A673 (cell line): ENCODE data around the gene DHRSX. TPM values are rescaled to one million over a fixed set of nuclear protein-coding genes. Genes with fewer than 3 reads are reported as not detected.

Experiments
- BruUV-seq: library from RNA; stranded (reverse); fragments of 400-500 nt; replicated peaks from 2 replicates; lab custom pipeline; 2021; lab: Mats Ljungman, UMichigan
- CTCF ChIA-PET: fragments of 300-600 bp; sonication (Branson Sonifier 250); formaldehyde crosslinking; loops from one replicate; lab custom pipeline; 2022; ENCODE audit warnings: antibody characterized with exemption; lab: Charles Lee
- POLR2A ChIA-PET: fragments of 300-600 bp; sonication (Branson Sonifier 250); formaldehyde crosslinking; loops from one replicate; lab custom pipeline; 2022; ENCODE audit warnings: antibody characterized with exemption; ENCODE audit not compliant: low non-redundant PET; lab: Charles Lee
- DNase-seq: peaks from one replicate; pipeline ENCODE4 v3.0.0-alpha.2; 2015; ENCODE audit warnings: low spot score
- H3K27ac ChIP-seq: fragments of 200-600 bp; sonication (generic); 2 replicates; pipeline ENCODE4 v1.5.1; 2016; ENCODE audit warnings: mixed run types, low read depth, mild to moderate bottlenecking, mixed read lengths, antibody characterized with exemption, low read length; ENCODE audit not compliant: poor library complexity, severe bottlenecking
- H3K27me3 ChIP-seq: fragments of 200-600 bp; sonication (generic); replicated peaks from 2 replicates; pipeline ENCODE4 v1.6.1; 2017; ENCODE audit warnings: mixed run types, low read depth, mild to moderate bottlenecking, mixed read lengths, antibody characterized with exemption, low read length; ENCODE audit not compliant: insufficient read depth, poor library complexity
- H3K36me3 ChIP-seq: fragments of 200-600 bp; sonication (generic); 2 replicates; pipeline ENCODE4 v1.6.1; 2016; ENCODE audit warnings: mixed run types, mild to moderate bottlenecking, mixed read lengths, antibody characterized with exemption, low read length; ENCODE audit not compliant: insufficient read depth, poor library complexity, severe bottlenecking
- H3K4me1 ChIP-seq: fragments of 200-600 bp; sonication (generic); 2 replicates; pipeline ENCODE4 v1.6.1; 2017; ENCODE audit warnings: mixed run types, mild to moderate bottlenecking, mixed read lengths, antibody characterized with exemption, low read length; ENCODE audit not compliant: insufficient read depth, poor library complexity, severe bottlenecking
- H3K4me3 ChIP-seq: fragments of 200-600 bp; sonication (generic); 2 replicates; pipeline ENCODE4 v1.5.1; 2016; ENCODE audit warnings: low read depth, mixed run types, mild to moderate bottlenecking, mixed read lengths, low read length; ENCODE audit not compliant: poor library complexity, severe bottlenecking
- H3K9me3 ChIP-seq: fragments of 200-600 bp; sonication (generic); 2 replicates; pipeline ENCODE4 v1.6.1; 2016; ENCODE audit warnings: mixed run types, low read depth, mild to moderate bottlenecking, mixed read lengths, antibody characterized with exemption, low read length; ENCODE audit not compliant: poor library complexity, severe bottlenecking
- EZH2 ChIP-seq: fragments of 200-600 bp; sonication (generic); IDR thresholded peaks from 2 replicates; pipeline ENCODE4 v1.6.1; 2017; ENCODE audit warnings: borderline replicate concordance, low read depth, mild to moderate bottlenecking, mixed read lengths, antibody characterized with exemption, low read length; ENCODE audit not compliant: poor library complexity, severe bottlenecking
- intact Hi-C: fragments of 100-400 bp; cut with micrococcal nuclease; formaldehyde crosslinking; loops from one replicate; pipeline ENCODE4 v1.10.0; 2022; ENCODE audit not compliant: unreplicated experiment
- total RNA-seq: library from RNA; stranded (reverse); gene quantifications from 2 replicates; pipeline ENCODE4 v1.2.3, GENCODE V29; 2021
- TF ChIP-seq, protein P1 (sequence below): fragments of 300-800, 200-600 bp; sonication (generic); conservative IDR thresholded peaks from 2 replicates; pipeline ENCODE4 v1.5.1; 2017; ENCODE audit warnings: low read depth, mild to moderate bottlenecking, antibody characterized with exemption, low read length, moderate library complexity, mixed read lengths

DHRSX gene
- total RNA-seq, 1 experiment from 2014 or later, result 30.2 TPM

DNA sequence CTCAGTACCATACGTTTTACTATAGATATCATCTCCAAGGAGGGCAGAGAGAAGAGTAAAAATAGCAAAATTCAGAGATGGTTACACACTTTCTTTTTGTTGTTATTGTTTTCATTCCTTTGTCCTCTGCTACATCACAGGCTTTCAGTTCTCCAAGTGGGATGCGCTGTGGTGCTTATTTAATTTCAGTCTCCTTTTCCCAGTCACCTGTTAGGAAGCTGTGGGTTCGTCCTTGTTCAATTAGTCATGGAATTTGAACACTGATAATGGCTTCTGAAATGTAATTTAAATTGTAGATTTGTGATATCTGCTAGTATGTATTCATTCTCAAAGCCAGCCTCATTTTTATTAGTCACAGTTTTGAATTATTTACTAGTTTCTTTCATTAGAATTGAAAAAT lies 38.8 kb upstream of the DHRSX start:
- Histone ChIP-seq H3K36me3 (no peaks in the 10 kb centered on the region), H3K27me3 (no peaks in the 10 kb centered on the region), H3K4me1 (no peaks in the 10 kb centered on the region), H3K9me3 (no peaks in the 10 kb centered on the region), H3K4me3 (no peak overlapping the region), H3K27ac (no peak overlapping the region)
- ChIA-PET POLR2A (no interaction called here), CTCF (no interaction called here)
- no peak for TF ChIP-seq EZH2
- TF ChIP-seq, protein P1, sequence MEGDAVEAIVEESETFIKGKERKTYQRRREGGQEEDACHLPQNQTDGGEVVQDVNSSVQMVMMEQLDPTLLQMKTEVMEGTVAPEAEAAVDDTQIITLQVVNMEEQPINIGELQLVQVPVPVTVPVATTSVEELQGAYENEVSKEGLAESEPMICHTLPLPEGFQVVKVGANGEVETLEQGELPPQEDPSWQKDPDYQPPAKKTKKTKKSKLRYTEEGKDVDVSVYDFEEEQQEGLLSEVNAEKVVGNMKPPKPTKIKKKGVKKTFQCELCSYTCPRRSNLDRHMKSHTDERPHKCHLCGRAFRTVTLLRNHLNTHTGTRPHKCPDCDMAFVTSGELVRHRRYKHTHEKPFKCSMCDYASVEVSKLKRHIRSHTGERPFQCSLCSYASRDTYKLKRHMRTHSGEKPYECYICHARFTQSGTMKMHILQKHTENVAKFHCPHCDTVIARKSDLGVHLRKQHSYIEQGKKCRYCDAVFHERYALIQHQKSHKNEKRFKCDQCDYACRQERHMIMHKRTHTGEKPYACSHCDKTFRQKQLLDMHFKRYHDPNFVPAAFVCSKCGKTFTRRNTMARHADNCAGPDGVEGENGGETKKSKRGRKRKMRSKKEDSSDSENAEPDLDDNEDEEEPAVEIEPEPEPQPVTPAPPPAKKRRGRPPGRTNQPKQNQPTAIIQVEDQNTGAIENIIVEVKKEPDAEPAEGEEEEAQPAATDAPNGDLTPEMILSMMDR, result no peak
- BruUV-seq, result no TSS peak
- intact Hi-C loops, result no loop called here
- no peak for DNase-seq

DNA sequence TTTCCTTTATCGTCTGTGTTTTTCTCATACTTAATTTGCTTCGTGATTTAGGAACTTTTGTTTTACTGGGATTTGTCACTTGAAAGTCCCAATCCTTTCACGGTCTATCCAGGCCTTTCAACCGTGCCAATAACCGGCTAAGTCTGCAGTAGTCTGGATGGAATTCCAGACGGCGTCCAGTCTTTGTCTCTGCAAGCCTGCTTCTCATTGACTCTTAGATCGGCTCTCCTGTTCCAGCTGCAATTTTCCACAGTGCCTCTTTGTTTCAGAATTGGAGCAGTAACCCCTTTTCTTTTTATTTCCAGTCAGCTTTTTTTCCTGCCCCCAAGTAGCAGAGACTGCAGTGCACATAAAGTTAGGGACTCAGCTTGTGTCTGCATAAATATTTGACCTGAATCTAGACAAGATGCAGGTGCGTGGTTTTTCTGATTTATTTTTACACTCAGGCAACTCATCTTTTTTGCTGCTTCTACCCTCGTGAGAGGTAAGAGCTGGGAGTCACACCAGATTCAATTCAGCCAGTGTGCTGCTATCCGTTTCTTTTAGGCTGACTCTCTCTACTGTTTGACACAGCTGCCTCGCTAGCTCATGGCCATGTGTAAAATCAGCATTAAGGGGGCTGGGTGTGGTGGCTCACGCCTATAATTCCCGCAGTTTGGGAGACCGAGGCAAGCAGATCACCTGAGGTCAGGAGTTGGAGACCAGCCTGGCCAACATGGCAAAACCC lies 37.4 kb upstream of the DHRSX start:
- POLR2A ChIA-PET, result no interaction called here
- Histone ChIP-seq H3K27ac (no peak overlapping the region), H3K9me3 (no peaks in the 10 kb centered on the region), H3K27me3 (no peaks in the 10 kb centered on the region), H3K4me3 (no peak overlapping the region), H3K36me3 (no peaks in the 10 kb centered on the region), H3K4me1 (peaks cover 9% of the 10 kb centered on the region)
- CTCF ChIA-PET, result no interaction called here
- intact Hi-C loops, result no loop called here
- BruUV-seq, result no TSS peak
- TF ChIP-seq EZH2, result no peak
- TF ChIP-seq, protein P1, result no peak
- no peak for DNase-seq

DNA sequence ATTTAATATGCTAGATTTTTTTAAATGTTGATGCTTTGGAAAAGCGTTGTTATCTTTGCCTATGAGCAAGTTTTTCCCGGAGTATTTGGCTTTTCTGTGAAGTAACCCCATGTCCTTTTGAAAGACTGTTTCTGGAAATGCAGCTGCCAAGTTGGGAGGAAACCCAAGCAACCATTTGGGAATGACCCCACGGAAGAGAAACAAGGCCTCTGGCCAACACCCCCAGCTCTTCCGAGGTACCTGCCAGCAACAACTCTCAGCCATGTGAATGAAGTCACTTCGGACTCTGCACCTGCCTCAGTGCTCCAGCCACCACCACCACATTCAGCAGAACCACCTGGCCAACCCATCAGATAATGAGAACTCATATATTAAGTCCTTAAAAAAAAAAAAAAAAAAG lies 36.2 kb upstream of the DHRSX start:
- no peak for TF ChIP-seq EZH2
- TF ChIP-seq, protein P1, result no peak
- Histone ChIP-seq H3K4me1 (peaks cover 17% of the 10 kb centered on the region), H3K27me3 (no peaks in the 10 kb centered on the region), H3K36me3 (no peaks in the 10 kb centered on the region), H3K9me3 (no peaks in the 10 kb centered on the region), H3K4me3 (no peak overlapping the region), H3K27ac (no peak overlapping the region)
- ChIA-PET POLR2A (no interaction called here), CTCF (no interaction called here)
- no peak for DNase-seq
- no TSS peak for BruUV-seq
- intact Hi-C loops, result no loop called here
